NK-92 treated with Interleukin-12 subunit alpha and Interleukin-12 subunit beta, amount 100 ng/mL, for 24 hours (cell line): ENCODE results near the gene KDM2B.

Experiments used
- DNase-seq: peaks from one replicate; lab custom pipeline; 2025; lab: John Stamatoyannopoulos, UW

The KDM2B gene

DNA sequence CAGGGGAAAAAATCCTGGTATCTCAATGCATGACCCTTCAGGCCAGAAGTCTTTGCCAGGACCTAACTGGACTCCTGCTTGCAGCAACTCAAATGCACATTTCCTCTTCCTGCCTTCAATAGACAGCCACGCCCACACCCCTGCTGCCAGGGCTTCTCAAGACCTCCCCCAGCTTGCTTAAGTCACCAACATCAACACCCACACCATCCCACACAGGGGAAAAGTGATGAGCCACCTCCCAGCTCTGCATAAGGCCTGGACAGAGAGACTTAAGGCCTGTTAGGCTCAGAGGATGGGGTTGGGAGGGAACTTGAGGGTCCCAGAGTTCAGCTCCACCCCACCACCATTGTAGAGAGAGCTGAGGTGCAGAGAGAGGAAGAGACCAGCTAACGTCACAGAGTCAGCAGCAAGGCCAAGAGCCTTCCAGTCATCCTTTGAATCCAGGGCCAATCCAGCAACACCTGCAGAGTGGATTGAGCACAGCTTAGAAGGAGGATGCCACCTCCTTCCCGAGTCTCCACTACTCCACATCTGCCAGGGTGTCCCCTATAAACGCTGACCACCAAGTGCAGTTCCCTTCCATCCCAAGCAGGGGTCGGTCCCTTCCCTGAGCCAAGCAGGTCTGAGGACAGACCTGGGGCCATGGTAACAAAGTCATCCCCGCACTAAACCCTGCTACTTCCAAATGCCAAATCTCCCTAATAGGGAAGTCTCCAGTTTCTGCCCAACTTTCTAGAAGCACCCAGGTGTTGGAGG is 50.0 kb downstream of the KDM2B start:
- DNase-seq = peak; percentile 62

GRCh38 chr12:121529184-121529583 is 51.6 kb downstream of the KDM2B start:
- no peak for DNase-seq

DNA sequence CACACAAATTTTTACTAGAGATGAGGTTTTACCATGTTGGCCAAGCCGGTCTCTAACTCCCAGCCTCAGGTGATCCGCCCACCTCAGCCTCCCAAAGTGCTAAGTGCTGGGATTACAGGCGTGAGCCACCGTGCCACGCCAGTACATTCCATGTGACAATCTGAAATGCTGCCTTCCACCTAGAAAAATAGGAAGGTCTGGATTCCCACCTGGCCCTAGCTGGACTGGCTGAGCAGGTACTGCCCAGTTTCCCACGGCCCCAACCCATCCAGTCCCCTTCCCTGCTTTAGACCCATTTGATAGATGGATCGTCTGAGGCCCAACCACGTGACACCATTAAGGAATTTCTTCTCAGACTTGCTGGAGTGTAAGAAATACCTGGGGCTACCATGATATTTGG is 55.4 kb downstream of the KDM2B start:
- no peak for DNase-seq

- no peak for DNase-seq
These were observed 56.5 kb downstream of the KDM2B start for GRCh38 chr12:121524196-121524916.

DNA sequence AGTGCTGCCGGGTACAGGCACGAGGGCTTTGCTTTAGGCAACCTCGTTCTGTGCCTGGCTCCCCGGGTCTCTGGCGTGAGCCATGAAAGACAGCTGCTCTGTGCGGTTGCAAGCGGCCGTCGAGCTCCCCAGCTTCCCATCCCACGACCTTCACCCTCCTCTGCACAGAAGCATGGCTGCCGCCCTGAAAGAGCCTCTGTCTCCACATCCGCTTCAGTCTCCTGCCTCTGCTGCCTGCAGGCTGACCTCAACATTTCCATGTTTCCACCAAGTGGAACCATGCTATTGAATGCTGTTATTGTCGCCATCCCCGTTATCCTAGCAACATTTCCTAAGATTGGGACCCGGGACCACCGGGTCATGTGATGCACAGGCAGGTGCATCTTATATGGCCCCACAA is 57.1 kb downstream of the KDM2B start:
- no peak for DNase-seq

DNA sequence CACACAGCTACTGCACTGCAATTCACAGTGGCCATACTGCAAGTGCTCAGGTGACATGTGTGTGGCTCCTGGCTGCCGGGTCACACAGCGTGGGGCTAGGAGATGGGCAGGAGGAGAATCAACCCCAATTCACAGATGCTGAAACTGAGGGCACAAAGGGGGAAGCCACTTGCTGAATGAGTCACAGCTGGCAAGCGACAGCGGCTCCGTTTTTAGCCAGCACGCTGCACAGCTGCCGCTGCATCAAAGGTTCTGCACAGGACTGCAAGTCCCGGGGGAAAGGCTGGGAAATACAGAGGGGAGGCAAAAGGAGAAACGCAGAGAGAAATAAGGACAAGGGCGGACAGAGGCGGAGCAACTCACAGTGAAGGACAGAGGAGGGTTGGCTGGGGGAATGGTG is 57.9 kb downstream of the KDM2B start:
- DNase-seq = no peak

- no peak for DNase-seq
These were observed 60.2 kb downstream of the KDM2B start for GRCh38 chr12:121520586-121521086.

DNA sequence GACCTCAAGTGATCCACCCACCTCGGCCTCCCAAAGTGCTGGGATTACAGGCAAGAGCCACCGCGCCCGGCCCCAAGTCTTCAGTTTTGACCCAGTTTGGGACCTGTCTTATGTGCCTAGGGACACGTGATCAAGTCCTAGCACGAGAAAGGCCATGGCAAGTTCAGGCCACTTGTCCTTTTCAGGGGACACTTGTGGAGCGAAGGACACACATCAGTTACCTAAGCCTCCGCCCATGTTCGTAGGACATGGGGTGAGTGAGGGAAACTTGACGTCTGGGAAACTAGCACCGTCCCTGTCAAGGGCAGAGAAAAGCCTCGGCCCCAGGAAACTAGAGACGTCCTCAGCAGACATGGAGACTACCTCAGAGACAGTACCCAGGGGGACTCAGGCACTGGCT is 60.7 kb downstream of the KDM2B start:
- no peak for DNase-seq

- DNase-seq = no peak
These were observed 61.6 kb downstream of the KDM2B start for GRCh38 chr12:121519227-121519626.

GRCh38 chr12:121518656-121519055 is 62.2 kb downstream of the KDM2B start:
- no peak for DNase-seq

GRCh38 chr12:121516437-121517011 is 64.3 kb downstream of the KDM2B start:
- no peak for DNase-seq

GRCh38 chr12:121515615-121516014 is 65.2 kb downstream of the KDM2B start:
- no peak for DNase-seq

- no peak for DNase-seq
These were observed 66.6 kb downstream of the KDM2B start for GRCh38 chr12:121514184-121514742.

DNA sequence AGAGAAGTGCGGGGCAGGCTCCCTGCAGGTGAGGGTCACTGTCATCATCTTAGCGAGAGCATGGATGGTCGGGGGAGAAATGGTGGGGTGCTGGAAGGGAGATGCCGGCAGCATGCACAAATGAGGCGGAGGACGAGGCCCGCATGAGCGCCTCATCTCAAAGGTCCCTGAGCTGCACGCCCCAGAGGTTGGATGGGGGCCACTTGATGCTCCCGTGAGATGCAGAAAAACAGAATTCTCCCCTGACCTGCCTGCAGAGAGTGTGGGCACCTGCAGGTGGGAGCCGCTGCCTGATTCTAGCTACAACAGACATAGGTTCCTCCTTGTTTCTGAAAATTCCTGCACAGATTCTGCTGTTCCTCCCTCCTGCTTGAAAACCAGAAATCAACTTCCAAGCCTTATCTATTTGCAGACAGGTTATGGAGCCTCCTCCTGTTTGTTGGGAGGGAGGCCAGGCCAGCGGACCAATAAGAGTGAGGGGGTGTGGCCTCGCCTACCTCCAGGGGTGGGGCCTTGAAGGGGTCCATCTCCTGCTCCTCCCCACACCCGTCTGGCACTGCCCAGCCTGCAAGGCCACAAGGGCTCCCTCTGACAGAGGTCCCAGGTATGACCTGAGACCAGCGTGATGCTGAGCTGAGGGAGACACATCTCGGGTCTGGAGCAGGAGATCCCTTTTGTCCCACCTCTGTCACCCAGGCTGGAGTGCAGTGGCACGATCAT is 67.2 kb downstream of the KDM2B start:
- no peak for DNase-seq

DNA sequence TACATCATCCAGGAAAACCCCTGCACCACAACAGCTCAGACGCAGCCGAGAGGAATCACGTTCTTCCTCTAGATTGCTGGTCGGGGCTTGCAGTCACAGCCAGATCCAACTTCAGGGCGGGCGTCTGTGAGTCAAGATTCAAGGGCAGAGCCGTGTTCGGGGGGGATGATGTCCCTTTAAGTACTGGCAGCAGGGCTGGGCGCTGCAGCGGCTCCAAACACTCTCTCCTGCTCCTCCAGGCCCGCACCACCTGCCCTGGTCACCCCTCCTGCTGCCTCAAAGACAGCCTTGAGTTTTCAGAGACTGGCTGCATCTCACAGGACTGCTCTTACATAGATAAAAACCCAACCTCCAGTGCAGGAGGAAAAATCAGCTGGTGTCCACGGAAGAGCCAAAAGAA is 68.3 kb downstream of the KDM2B start:
- no peak for DNase-seq

- DNase-seq = no peak
These were observed 68.9 kb downstream of the KDM2B start for GRCh38 chr12:121511916-121512315.

- no peak for DNase-seq
These were observed 71.5 kb downstream of the KDM2B start for GRCh38 chr12:121509339-121509738.

DNA sequence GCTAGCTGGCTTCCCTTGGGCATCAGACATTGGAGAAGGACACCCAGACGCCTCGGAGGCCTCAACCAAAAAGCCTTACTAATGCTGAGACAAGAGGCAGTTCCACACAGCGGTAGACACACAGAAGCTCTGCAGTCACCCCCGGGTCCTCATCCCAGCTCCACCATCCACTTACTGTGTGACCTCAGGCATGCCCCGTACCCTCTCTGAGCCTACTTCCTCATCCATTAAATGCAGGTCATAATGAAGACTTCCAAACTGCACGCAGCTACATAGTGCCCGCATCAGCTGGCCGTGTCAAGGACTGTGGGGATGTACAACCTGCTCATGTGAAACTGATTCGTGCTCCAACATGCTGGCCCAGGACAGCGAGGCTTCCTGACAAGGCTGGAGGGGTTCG is 72.3 kb downstream of the KDM2B start:
- DNase-seq = no peak

GRCh38 chr12:121507984-121508383 is 72.8 kb downstream of the KDM2B start:
- DNase-seq = no peak

DNA sequence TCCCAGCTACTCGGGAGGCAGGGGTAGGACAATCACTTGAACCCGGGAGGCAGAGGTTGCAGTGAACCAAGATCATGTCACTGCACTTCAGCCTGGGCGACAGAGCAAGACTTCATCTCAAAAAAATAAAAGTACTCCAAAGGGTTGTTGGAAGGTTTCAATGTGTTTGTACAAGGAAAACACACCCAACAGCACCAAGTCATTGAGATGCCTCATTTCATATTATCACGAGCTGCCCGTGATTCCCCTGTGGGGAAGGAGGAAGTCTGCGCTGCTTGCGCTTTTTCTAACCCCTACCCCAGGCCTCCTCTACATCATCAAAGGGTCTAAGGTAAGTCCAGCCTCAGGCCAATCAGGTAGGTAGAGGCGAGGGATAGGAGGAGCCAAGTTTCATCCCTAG is 73.6 kb downstream of the KDM2B start:
- no peak for DNase-seq

GRCh38 chr12:121505513-121505912 is 75.3 kb downstream of the KDM2B start:
- DNase-seq = no peak

DNA sequence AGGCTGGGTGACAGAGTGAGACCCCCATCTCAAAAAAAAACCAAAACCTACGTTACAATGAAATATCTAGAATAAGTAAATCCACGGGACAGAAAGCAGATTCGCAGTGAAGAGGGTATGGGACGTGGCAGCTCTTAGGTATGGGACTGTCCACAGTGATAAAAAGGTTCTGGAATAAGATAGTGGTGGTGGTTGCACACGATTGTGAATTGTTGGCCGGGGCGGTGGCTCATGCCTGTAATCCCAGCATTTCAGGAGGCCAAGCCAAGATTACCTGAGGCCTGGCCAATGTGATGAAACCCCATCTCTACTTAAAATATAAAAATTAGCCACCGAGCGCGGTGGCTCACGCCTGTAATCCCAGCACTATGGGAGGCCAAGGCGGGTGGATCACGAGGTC is 76.3 kb downstream of the KDM2B start:
- no peak for DNase-seq
